Progenitor cell of endocrine pancreas (in vitro differentiated cells): ENCODE measurements around the gene DENND6A. TPM values are rescaled to one million over a fixed set of nuclear protein-coding genes. Genes with fewer than 3 reads are reported as not detected.
A peak's percentile ranks its signal among the peaks of the same experiment; 100 is the strongest.

Source experiments
- DNase-seq: peaks from one replicate; pipeline ENCODE4 v3.0.0; 2021; ENCODE audit warnings: low spot score; ENCODE audit not compliant: unreplicated experiment
- H3K27ac Mint-ChIP-seq: 2 replicates; pipeline ENCODE4 v1.8.0; 2021; ENCODE audit warnings: mild to moderate bottlenecking, moderate library complexity, mixed read lengths
- H3K27me3 Mint-ChIP-seq: 2 replicates; pipeline ENCODE4 v1.8.0; 2021; ENCODE audit warnings: mixed read lengths
- H3K36me3 Mint-ChIP-seq: 2 replicates; pipeline ENCODE4 v1.8.0; 2022; ENCODE audit warnings: mixed read lengths; ENCODE audit not compliant: insufficient read depth
- H3K4me1 Mint-ChIP-seq: 2 replicates; pipeline ENCODE4 v1.8.0; 2021; ENCODE audit warnings: low read depth, mixed read lengths
- H3K4me3 Mint-ChIP-seq: 2 replicates; pipeline ENCODE4 v1.8.0; 2021; ENCODE audit warnings: low read depth, mild to moderate bottlenecking, moderate library complexity, mixed read lengths
- H3K9me3 Mint-ChIP-seq: 2 replicates; pipeline ENCODE4 v1.8.0; 2021; ENCODE audit warnings: low read depth, mixed read lengths
- CTCF ChIP-seq: fragments of 200-600 bp; sonication (generic); IDR thresholded peaks from one replicate; pipeline ENCODE4 v1.5.0; 2021; ENCODE audit warnings: antibody characterized with exemption, mild to moderate bottlenecking; ENCODE audit not compliant: unreplicated experiment
- total RNA-seq: library from RNA; stranded (reverse); gene quantifications from 2 replicates; pipeline ENCODE4 v1.2.1, GENCODE V29; 2021

The DENND6A gene
- total RNA-seq, 1 donor from 2014 or later, result 29.1 TPM

- H3K36me3 Mint-ChIP-seq, result peaks cover 8% of the 10 kb centered on the region
- no peaks in the 10 kb centered on the region for H3K9me3 Mint-ChIP-seq
- H3K27me3 Mint-ChIP-seq, result no peaks in the 10 kb centered on the region
- H3K4me1 Mint-ChIP-seq, result no peaks in the 10 kb centered on the region
- H3K4me3 Mint-ChIP-seq, result no peak overlapping the region
- no peak for DNase-seq
- peak overlapping the region; percentile 22 for H3K27ac Mint-ChIP-seq
- no peak for TF ChIP-seq CTCF
These were observed 33.7 kb downstream of the DENND6A start for GRCh38 chr3:57659004-57659673.

GRCh38 chr3:57658536-57658935 lies 34.3 kb downstream of the DENND6A start:
- H3K27ac Mint-ChIP-seq, result no peak overlapping the region
- no peaks in the 10 kb centered on the region for H3K4me1 Mint-ChIP-seq
- H3K36me3 Mint-ChIP-seq, result peaks cover 9% of the 10 kb centered on the region
- no peak for DNase-seq
- H3K4me3 Mint-ChIP-seq, result no peak overlapping the region
- H3K9me3 Mint-ChIP-seq, result no peaks in the 10 kb centered on the region
- H3K27me3 Mint-ChIP-seq, result no peaks in the 10 kb centered on the region
- TF ChIP-seq CTCF, result no peak

GRCh38 chr3:57655727-57656126 lies 37.1 kb downstream of the DENND6A start:
- Mint-ChIP-seq H3K27ac (no peak overlapping the region), H3K9me3 (no peaks in the 10 kb centered on the region), H3K4me1 (no peaks in the 10 kb centered on the region), H3K36me3 (peaks cover 18% of the 10 kb centered on the region), H3K4me3 (no peak overlapping the region), H3K27me3 (no peaks in the 10 kb centered on the region)
- no peak for TF ChIP-seq CTCF
- no peak for DNase-seq

GRCh38 chr3:57654267-57654666 lies 38.6 kb downstream of the DENND6A start:
- Mint-ChIP-seq H3K4me1 (no peaks in the 10 kb centered on the region), H3K27me3 (no peaks in the 10 kb centered on the region), H3K9me3 (peaks cover 4% of the 10 kb centered on the region), H3K27ac (no peak overlapping the region), H3K36me3 (peaks cover 26% of the 10 kb centered on the region), H3K4me3 (no peak overlapping the region)
- no peak for TF ChIP-seq CTCF
- no peak for DNase-seq

DNA sequence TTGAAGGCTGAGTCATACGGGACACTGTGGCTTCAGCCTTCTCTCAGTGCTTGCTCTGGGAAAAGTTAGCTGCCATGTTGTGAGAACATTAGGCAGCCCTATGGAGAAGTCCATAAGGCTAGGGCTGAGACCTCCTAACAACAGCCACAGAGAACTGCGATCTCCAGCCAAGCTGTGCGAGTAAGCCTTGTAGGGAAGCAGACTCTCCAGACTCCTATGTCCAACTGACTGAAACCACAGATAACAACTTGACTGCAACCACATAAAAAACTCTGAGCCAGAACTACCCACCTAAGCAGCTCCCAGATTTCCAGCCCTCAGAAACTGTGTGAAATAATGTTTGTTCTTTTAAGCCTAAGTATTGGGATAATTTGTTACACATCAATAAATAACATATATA lies 40.7 kb downstream of the DENND6A start:
- DNase-seq, result no peak
- no peak overlapping the region for H3K27ac Mint-ChIP-seq
- H3K9me3 Mint-ChIP-seq, result peaks cover 17% of the 10 kb centered on the region
- H3K36me3 Mint-ChIP-seq, result peaks cover 44% of the 10 kb centered on the region
- no peaks in the 10 kb centered on the region for H3K4me1 Mint-ChIP-seq
- TF ChIP-seq CTCF, result no peak
- no peak overlapping the region for H3K4me3 Mint-ChIP-seq
- no peaks in the 10 kb centered on the region for H3K27me3 Mint-ChIP-seq
